LNCAP (cell line): Measurements from ENCODE around the gene ZNF780B.

Experiments
- TF ChIP-seq, protein P1 (sequence below): fragments of 450-650 bp; IDR thresholded peaks from 2 replicates; pipeline ENCODE4 v1.5.1; 2017; ENCODE audit warnings: mild to moderate bottlenecking

The ZNF780B gene

GRCh38 chr19:40055832-40056504, at the start of gene ZNF780B:
Gene ZNF780B (minus strand): TSS chr19:40056231. CDS start chr19:40050332, 5,899 bp downstream.
- TF ChIP-seq, protein P1, sequence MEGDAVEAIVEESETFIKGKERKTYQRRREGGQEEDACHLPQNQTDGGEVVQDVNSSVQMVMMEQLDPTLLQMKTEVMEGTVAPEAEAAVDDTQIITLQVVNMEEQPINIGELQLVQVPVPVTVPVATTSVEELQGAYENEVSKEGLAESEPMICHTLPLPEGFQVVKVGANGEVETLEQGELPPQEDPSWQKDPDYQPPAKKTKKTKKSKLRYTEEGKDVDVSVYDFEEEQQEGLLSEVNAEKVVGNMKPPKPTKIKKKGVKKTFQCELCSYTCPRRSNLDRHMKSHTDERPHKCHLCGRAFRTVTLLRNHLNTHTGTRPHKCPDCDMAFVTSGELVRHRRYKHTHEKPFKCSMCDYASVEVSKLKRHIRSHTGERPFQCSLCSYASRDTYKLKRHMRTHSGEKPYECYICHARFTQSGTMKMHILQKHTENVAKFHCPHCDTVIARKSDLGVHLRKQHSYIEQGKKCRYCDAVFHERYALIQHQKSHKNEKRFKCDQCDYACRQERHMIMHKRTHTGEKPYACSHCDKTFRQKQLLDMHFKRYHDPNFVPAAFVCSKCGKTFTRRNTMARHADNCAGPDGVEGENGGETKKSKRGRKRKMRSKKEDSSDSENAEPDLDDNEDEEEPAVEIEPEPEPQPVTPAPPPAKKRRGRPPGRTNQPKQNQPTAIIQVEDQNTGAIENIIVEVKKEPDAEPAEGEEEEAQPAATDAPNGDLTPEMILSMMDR, result no peak

DNA sequence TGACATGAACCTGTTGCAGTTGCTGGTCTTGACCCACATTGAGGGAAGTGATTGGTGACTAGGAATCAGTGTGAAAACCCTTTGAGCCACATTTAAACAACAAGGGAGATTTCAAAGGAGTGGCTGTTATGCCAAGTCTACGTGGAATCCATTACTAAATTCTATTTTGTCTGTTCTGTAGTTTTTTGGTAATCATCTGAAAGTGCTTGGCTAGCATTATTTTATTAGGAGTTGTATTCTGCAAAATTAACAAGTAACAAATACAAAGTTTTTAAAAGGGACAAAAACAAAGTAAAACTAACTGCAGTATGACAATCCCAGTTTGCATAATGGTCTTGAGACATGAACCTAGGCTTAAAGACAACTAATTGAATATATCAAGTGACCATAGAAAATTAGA, 48.7 kb upstream of the ZNF780B start:
- TF ChIP-seq, protein P1, result no peak

GRCh38 chr19:40103600-40103999, 47.6 kb upstream of the ZNF780B start:
- TF ChIP-seq, protein P1, result no peak

GRCh38 chr19:40101813-40102212, 45.8 kb upstream of the ZNF780B start:
- TF ChIP-seq, protein P1, result no peak

DNA sequence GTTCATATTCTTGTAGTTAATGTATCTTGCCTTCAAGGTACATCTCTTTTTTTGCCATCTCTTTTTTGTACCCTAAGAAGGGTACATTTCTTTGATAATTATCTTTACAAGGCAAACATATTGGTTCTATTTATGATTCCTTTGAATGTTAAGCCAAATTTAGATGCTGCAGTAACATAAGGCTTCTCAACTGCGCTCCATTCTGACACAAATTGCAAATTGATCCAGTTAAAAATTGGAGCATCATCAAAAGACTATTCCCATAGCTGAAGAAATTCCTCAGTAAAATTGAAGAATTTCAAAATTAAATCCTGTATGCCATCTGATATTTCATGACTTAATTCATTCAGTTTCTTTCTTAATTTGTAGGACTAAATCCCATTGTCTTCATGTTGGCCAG, 37.4 kb upstream of the ZNF780B start:
- TF ChIP-seq, protein P1, result no peak

- TF ChIP-seq, protein P1, result no peak
Observed at GRCh38 chr19:40091205-40092129, 35.4 kb upstream of the ZNF780B start.

GRCh38 chr19:40090241-40091204, 34.5 kb upstream of the ZNF780B start, which contains the start of gene ZNF780A:
Gene ZNF780A (minus strand): TSS chr19:40090943. CDS start chr19:40084753, 6,190 bp downstream.
- TF ChIP-seq, protein P1, result no peak
